ENCODE data around the gene CSNK1G3.

GRCh38 chr5:123559434-123559775, 47.4 kb downstream of the CSNK1G3 start:
- TF ChIP-seq CTCF (conservative IDR thresholded peaks at IDR 0.05; ENCODE audit: low read length) (no peak), EZH2phosphoT487 (IDR thresholded peaks at IDR 0.05; ENCODE audit: borderline replicate concordance, low read depth, low read length) (no peak)

All from OCI-LY7 (cell line).